ENCODE results near the gene ADARB2. TPM values are rescaled to one million over a fixed set of nuclear protein-coding genes. Genes with fewer than 3 reads are reported as not detected.

The ADARB2 gene
- total RNA-seq, 2 donors from 2014 or later: 1.1 to 1.8 TPM

DNA sequence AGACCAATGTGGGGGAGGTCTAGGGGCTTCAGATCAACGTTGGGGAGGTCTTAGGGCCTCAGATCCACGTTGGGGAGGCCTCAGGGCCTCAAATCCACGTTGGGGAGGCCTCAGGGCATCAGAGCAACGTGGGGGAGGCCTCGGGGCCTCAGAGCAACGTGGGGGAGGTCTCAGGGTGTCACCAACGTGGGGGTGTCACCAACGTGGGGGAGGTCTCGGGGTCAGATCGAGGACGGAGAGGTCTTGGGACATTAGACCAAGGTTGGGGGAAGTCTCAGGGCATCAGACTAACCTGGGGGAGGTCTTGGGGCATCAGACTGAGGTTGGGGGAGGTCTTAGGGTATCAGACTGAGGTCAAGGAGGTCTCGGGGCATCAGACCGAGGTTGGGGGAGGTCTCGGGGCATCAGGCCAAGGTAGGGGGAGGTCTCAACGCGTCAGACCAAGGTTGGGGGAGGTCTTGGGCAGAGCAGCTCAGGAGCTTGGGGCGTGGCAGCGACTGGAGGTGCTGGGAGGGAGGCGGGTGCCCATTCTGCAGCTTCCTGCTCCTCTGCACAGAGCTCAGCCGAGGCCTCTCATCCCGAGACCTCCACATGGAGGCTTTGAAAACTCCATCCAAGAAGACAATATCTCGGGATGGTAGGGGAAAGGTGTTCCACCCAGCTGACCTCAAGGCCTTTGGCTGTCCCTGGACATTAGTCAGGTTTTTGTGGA lies 521.3 kb downstream of the ADARB2 start:
- WGBS, 2 experiments (ENCODE audit: insufficient coverage in 1 of 2, insufficient read length in 1 of 2): 90 to 100% methylated on average over 5 to 22 of the region's 22 CpGs
- Histone ChIP-seq H3K36me3 (ENCODE audit: control insufficient read depth, insufficient read depth, low read length) (no peaks in the 10 kb centered on the region), H3K27me3 (ENCODE audit: control insufficient read depth, insufficient read depth, low read length, poor library complexity, severe bottlenecking) (no peaks in the 10 kb centered on the region), H3K4me3 (ENCODE audit: low read length) (no peak overlapping the region), H3K9me3 (ENCODE audit: control insufficient read depth, low read length) (no peaks in the 10 kb centered on the region), H3K27ac (ENCODE audit: low read depth, low read length) (no peak overlapping the region), H3K4me1 (ENCODE audit: control insufficient read depth, insufficient read depth, low read length) (no peaks in the 10 kb centered on the region), H3K9ac (ENCODE audit: extremely low read depth, low read length, poor library complexity, severe bottlenecking) (no peak overlapping the region)
- Mint-ChIP-seq H3K27ac (no peak overlapping the region), H3K36me3 (ENCODE audit: low read depth) (no peaks in the 10 kb centered on the region), H3K4me1 (no peaks in the 10 kb centered on the region), H3K27me3 (ENCODE audit: insufficient read depth) (peaks cover 1% of the 10 kb centered on the region), H3K4me3 (no peak overlapping the region), H3K9me3 (peaks cover under 1% of the 10 kb centered on the region)
- DNase-seq: no peak
- TF ChIP-seq, protein P1, sequence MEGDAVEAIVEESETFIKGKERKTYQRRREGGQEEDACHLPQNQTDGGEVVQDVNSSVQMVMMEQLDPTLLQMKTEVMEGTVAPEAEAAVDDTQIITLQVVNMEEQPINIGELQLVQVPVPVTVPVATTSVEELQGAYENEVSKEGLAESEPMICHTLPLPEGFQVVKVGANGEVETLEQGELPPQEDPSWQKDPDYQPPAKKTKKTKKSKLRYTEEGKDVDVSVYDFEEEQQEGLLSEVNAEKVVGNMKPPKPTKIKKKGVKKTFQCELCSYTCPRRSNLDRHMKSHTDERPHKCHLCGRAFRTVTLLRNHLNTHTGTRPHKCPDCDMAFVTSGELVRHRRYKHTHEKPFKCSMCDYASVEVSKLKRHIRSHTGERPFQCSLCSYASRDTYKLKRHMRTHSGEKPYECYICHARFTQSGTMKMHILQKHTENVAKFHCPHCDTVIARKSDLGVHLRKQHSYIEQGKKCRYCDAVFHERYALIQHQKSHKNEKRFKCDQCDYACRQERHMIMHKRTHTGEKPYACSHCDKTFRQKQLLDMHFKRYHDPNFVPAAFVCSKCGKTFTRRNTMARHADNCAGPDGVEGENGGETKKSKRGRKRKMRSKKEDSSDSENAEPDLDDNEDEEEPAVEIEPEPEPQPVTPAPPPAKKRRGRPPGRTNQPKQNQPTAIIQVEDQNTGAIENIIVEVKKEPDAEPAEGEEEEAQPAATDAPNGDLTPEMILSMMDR (conservative IDR thresholded peaks at IDR 0.05): no peak

DNA sequence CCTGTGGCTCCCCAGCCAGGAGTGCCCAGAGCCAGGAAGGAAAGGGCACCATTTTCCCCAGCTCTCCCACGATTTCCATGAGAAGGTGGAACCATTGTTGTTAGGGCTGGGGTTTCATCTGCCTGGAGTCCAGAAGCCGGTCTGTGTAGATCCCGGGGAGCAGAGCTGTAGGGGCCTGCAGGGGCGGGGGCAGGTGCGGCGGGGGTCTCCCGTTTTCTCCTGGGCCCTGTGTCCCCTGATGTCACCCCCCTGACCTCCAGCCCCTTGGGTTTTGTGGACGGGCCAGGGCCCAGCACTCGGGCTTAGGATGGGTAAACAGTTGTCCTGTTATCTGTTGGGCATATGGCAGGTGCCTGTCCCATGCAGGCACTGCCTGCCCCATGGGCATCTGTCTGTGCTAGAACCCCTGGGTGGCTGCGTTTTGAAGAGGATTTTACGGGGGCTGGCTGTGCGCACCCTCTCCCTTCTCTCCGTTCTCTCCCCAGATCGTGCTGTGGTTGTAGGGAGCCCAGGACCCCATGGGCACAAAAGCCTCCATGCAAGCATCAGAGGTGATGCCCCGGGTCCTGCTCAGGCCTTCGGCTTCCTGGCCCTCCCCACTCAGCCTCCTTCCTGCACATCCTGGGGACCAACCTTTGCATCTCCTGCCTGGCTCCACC lies 522.3 kb downstream of the ADARB2 start:
- H3K9me3 Mint-ChIP-seq: no peaks in the 10 kb centered on the region
- Histone ChIP-seq H3K9me3 (ENCODE audit: control insufficient read depth, low read length) (no peaks in the 10 kb centered on the region), H3K36me3 (ENCODE audit: control insufficient read depth, insufficient read depth, low read length) (no peaks in the 10 kb centered on the region), H3K9ac (ENCODE audit: extremely low read depth, low read length, poor library complexity, severe bottlenecking) (no peak overlapping the region), H3K27me3 (ENCODE audit: control insufficient read depth, insufficient read depth, low read length, poor library complexity, severe bottlenecking) (no peaks in the 10 kb centered on the region), H3K4me1 (ENCODE audit: control insufficient read depth, insufficient read depth, low read length) (no peaks in the 10 kb centered on the region), H3K27ac (ENCODE audit: low read depth, low read length) (no peak overlapping the region), H3K4me3 (ENCODE audit: low read length) (no peak overlapping the region)
- TF ChIP-seq, protein P1 (conservative IDR thresholded peaks at IDR 0.05): no peak
- no peaks in the 10 kb centered on the region for H3K36me3 Mint-ChIP-seq (ENCODE audit: low read depth)
- H3K4me3 Mint-ChIP-seq: no peak overlapping the region
- no peak overlapping the region for H3K27ac Mint-ChIP-seq
- no peaks in the 10 kb centered on the region for H3K4me1 Mint-ChIP-seq
- 93 to 94% methylated on average over 6 to 16 of the region's 16 CpGs for WGBS, 2 experiments (ENCODE audit: insufficient coverage in 1 of 2, insufficient read length in 1 of 2)
- no peak for DNase-seq
- H3K27me3 Mint-ChIP-seq (ENCODE audit: insufficient read depth): peaks cover 1% of the 10 kb centered on the region

DNA sequence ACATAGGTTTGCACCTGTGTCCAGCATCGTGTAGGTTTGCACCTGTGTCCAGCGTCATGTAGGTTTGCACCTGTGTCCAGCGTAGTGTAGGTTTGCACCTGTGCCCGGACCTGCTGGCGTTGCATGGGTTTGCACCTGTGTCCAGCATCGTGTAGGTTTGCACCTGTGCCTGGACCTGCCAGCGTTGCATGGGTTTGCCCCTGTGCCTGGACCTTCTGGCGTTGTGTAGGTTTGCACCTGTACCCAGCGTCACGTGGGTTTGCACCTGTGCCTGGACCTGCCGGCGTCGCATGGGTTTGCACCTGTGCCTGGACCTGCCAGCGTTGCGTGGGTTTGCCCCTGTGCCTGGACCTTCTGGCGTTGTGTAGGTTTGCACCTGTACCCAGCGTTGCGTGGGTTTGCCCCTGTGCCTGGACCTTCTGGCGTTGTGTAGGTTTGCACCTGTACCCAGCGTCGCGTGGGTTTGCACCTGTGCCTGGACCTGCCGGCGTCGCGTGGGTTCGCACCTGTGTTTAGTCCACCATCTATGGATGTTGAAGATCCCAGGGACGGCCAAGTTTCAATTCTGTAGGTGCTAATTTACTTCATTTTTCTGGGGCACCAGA lies 523.2 kb downstream of the ADARB2 start:
- Mint-ChIP-seq H3K36me3 (ENCODE audit: low read depth) (no peaks in the 10 kb centered on the region), H3K4me1 (no peaks in the 10 kb centered on the region), H3K4me3 (no peak overlapping the region), H3K27ac (no peak overlapping the region), H3K27me3 (ENCODE audit: insufficient read depth) (peaks cover 1% of the 10 kb centered on the region), H3K9me3 (no peaks in the 10 kb centered on the region)
- Histone ChIP-seq H3K27ac (ENCODE audit: low read depth, low read length) (no peak overlapping the region), H3K9me3 (ENCODE audit: control insufficient read depth, low read length) (no peaks in the 10 kb centered on the region), H3K36me3 (ENCODE audit: control insufficient read depth, insufficient read depth, low read length) (no peaks in the 10 kb centered on the region), H3K4me3 (ENCODE audit: low read length) (no peak overlapping the region), H3K27me3 (ENCODE audit: control insufficient read depth, insufficient read depth, low read length, poor library complexity, severe bottlenecking) (no peaks in the 10 kb centered on the region), H3K4me1 (ENCODE audit: control insufficient read depth, insufficient read depth, low read length) (no peaks in the 10 kb centered on the region), H3K9ac (ENCODE audit: extremely low read depth, low read length, poor library complexity, severe bottlenecking) (no peak overlapping the region)
- WGBS, 2 experiments (ENCODE audit: insufficient coverage in 1 of 2, insufficient read length in 1 of 2): 91 to 92% methylated on average over 15 to 28 of the region's 28 CpGs
- DNase-seq: no peak
- TF ChIP-seq, protein P1 (conservative IDR thresholded peaks at IDR 0.05): no peak
